WTC11 (cell line): ENCODE data around the gene SORCS2. TPM values are rescaled to one million over a fixed set of nuclear protein-coding genes. Genes with fewer than 3 reads are reported as not detected.

ENCODE experiments used
- ATAC-seq: fragments of 200-7000 bp; cut with Tn5 transposase; 2 replicates; pipeline ENCODE4 v1.10.0; 2021; ENCODE audit warnings: mild to moderate bottlenecking, moderate library complexity
- CTCF ChIA-PET: fragments of 300-600 bp; sonication (Branson Sonifier 250); formaldehyde crosslinking; loops from one replicate; lab custom pipeline; 2021; ENCODE audit warnings: antibody characterized with exemption; lab: Charles Lee
- POLR2A ChIA-PET: fragments of 350-600 bp; sonication (Branson Sonifier 250); formaldehyde crosslinking; loops from one replicate; lab custom pipeline; 2021; ENCODE audit warnings: antibody characterized with exemption; lab: Charles Lee
- DNase-seq: peaks from one replicate; pipeline ENCODE4 v3.0.0; 2021; ENCODE audit warnings: low spot score
- H3K27ac Mint-ChIP-seq: 2 replicates; pipeline ENCODE4 v1.8.0; 2021; ENCODE audit warnings: mixed read lengths
- H3K27me3 Mint-ChIP-seq: 2 replicates; pipeline ENCODE4 v1.8.0; 2021; ENCODE audit warnings: low read depth, mild to moderate bottlenecking, moderate library complexity, mixed read lengths
- H3K36me3 Mint-ChIP-seq: 2 replicates; pipeline ENCODE4 v1.8.0; 2021; ENCODE audit warnings: mixed read lengths
- H3K4me1 Mint-ChIP-seq: 2 replicates; pipeline ENCODE4 v1.8.0; 2022; ENCODE audit warnings: mixed read lengths
- H3K4me3 Mint-ChIP-seq: 2 replicates; pipeline ENCODE4 v1.8.0; 2021; ENCODE audit warnings: mild to moderate bottlenecking, moderate library complexity, mixed read lengths
- H3K9me3 Mint-ChIP-seq: 2 replicates; pipeline ENCODE4 v1.8.0; 2021; ENCODE audit warnings: mixed read lengths
- ATF1 ChIP-seq: sonication (generic); formaldehyde crosslinking; IDR thresholded peaks from 2 replicates; pipeline ENCODE4 v1.8.1; 2023; ENCODE audit warnings: mild to moderate bottlenecking, moderate library complexity, missing genetic modification reagents
- GTF2I ChIP-seq: fragments of 250-450 bp; sonication (Bioruptor Pico); conservative IDR thresholded peaks from 2 replicates; pipeline ENCODE4 v1.4.0; 2021; ENCODE audit warnings: mild to moderate bottlenecking
- IRF2 ChIP-seq: sonication (generic); formaldehyde crosslinking; IDR thresholded peaks from 2 replicates; pipeline ENCODE4 v1.8.0; 2022; ENCODE audit warnings: low read depth, missing genetic modification reagents, borderline replicate concordance
- MXD4 ChIP-seq: fragments of 250-450 bp; sonication (Bioruptor Pico); IDR thresholded peaks from 2 replicates; pipeline ENCODE4 v1.8.0; 2021; ENCODE audit warnings: mild to moderate bottlenecking, moderate library complexity, borderline replicate concordance
- RORB ChIP-seq: fragments of 250-450 bp; sonication (Bioruptor Pico); IDR thresholded peaks from 2 replicates; pipeline ENCODE4 v1.9.0; 2021; ENCODE audit warnings: mild to moderate bottlenecking
- SMAD4 ChIP-seq: sonication (generic); formaldehyde crosslinking; IDR thresholded peaks from 2 replicates; pipeline ENCODE4 v1.8.0; 2022; ENCODE audit warnings: mild to moderate bottlenecking, missing genetic modification reagents
- TCF7 ChIP-seq: sonication (generic); formaldehyde crosslinking; IDR thresholded peaks from 2 replicates; pipeline ENCODE4 v1.8.0; 2022; ENCODE audit warnings: mild to moderate bottlenecking, low read depth, missing genetic modification reagents, moderate library complexity
- ZBTB21 ChIP-seq: sonication (generic); formaldehyde crosslinking; IDR thresholded peaks from 2 replicates; pipeline ENCODE4 v1.8.1; 2023; ENCODE audit warnings: mild to moderate bottlenecking, missing genetic modification reagents, borderline replicate concordance
- ZNF219 ChIP-seq: sonication (generic); formaldehyde crosslinking; IDR thresholded peaks from 2 replicates; pipeline ENCODE4 v1.8.0; 2023; ENCODE audit warnings: missing genetic modification reagents, mild to moderate bottlenecking, borderline replicate concordance
- ZNF671 ChIP-seq: fragments of 250-450 bp; sonication (Bioruptor Pico); IDR thresholded peaks from 2 replicates; pipeline ENCODE4 v1.8.0; 2021; ENCODE audit warnings: mild to moderate bottlenecking
- total RNA-seq: library from RNA; stranded (reverse); gene quantifications from 3 replicates; pipeline ENCODE4 v1.2.3, GENCODE V29; 2021
- TF ChIP-seq, protein P1 (sequence below): sonication (generic); formaldehyde crosslinking; IDR thresholded peaks from 2 replicates; pipeline ENCODE4 v1.8.0; 2022; ENCODE audit warnings: missing genetic modification reagents
- TF ChIP-seq, protein P2 (sequence below): fragments of 250-450 bp; sonication (Bioruptor Pico); IDR thresholded peaks from 2 replicates; pipeline ENCODE4 v1.9.0; 2021; ENCODE audit warnings: moderate library complexity, mild to moderate bottlenecking, inconsistent platforms, borderline replicate concordance
- TF ChIP-seq, protein P3 (sequence below): fragments of 250-450 bp; sonication (Bioruptor Pico); conservative IDR thresholded peaks from 2 replicates; pipeline ENCODE4 v1.9.0; 2021; ENCODE audit warnings: mild to moderate bottlenecking
- TF ChIP-seq, protein P4 (sequence below): fragments of 250-450 bp; sonication (Bioruptor Pico); IDR thresholded peaks from 2 replicates; pipeline ENCODE4 v1.9.0; 2021; ENCODE audit warnings: mild to moderate bottlenecking
- TF ChIP-seq, protein P5 (sequence below): sonication (generic); formaldehyde crosslinking; IDR thresholded peaks from 2 replicates; pipeline ENCODE4 v1.8.1; 2022; ENCODE audit warnings: low read depth, mild to moderate bottlenecking, moderate library complexity, missing genetic modification reagents, borderline replicate concordance
- TF ChIP-seq, protein P6 (sequence below): sonication (generic); formaldehyde crosslinking; conservative IDR thresholded peaks from 2 replicates; pipeline ENCODE4 v1.8.1; 2023; ENCODE audit warnings: mild to moderate bottlenecking, low read depth, missing genetic modification reagents, moderate library complexity
- TF ChIP-seq, protein P7 (sequence below): sonication (generic); formaldehyde crosslinking; IDR thresholded peaks from 2 replicates; pipeline ENCODE4 v1.8.1; 2023; ENCODE audit warnings: mild to moderate bottlenecking, missing genetic modification reagents
- TF ChIP-seq, protein P8 (sequence below): fragments of 250-450 bp; sonication (Bioruptor Pico); IDR thresholded peaks from 2 replicates; pipeline ENCODE4 v1.9.0; 2021; ENCODE audit warnings: mild to moderate bottlenecking, borderline replicate concordance

Gene SORCS2
- total RNA-seq, 1 experiment from 2014 or later = 6.6 TPM

DNA sequence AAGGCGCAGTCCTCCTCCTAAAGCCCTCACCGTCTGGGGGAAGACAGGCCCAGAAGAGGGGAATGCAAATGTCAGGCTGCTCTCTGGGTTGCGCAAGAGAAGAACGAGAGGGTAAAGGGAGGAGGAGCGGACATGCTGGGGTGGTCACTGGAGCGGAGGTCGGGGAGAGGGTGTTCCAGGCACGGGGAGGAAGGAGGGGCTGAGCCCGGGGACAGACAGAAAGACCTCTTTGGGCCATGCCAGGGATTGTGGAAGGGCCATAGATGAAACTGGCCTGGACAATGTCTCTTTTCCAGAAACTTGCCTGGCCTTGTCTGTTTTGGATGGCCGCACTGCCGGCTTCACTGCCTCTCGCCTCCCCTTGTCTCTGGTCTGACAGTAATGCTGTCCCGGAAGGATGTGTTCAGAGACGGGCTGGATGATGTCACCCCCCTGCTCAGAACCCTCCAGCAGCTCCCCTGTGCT is 121.0 kb downstream of the SORCS2 start:
- H3K4me3 Mint-ChIP-seq = no peak overlapping the region
- H3K27me3 Mint-ChIP-seq = no peaks in the 10 kb centered on the region
- DNase-seq (no peak), ATAC-seq (no peak)
- H3K4me1 Mint-ChIP-seq = peaks cover 22% of the 10 kb centered on the region
- H3K36me3 Mint-ChIP-seq = no peaks in the 10 kb centered on the region; the same call in 1 of the 2 replicates
- H3K9me3 Mint-ChIP-seq = peaks cover 10% of the 10 kb centered on the region
- H3K27ac Mint-ChIP-seq = peak overlapping the region; percentile 28
- CTCF ChIA-PET = interaction anchor here (1.7 to 1.9 kb wide), 2 partner anchors 22 to 75 kb away, joined by 4 to 9 read pairs; no protein-coding TSS in a partner anchor
- POLR2A ChIA-PET = no interaction called here
- TF ChIP-seq ATF1 (CRISPR knock-in tag) (no peak), IRF2 (CRISPR knock-in tag) (no peak), ZNF219 (CRISPR knock-in tag) (no peak), SMAD4 (no peak), ZBTB21 (CRISPR knock-in tag) (no peak), MXD4 (no peak), GTF2I (no peak), ZNF671 (no peak), TCF7 (no peak), RORB (CRISPR knock-in tag) (no peak)
- TF ChIP-seq, protein P1, sequence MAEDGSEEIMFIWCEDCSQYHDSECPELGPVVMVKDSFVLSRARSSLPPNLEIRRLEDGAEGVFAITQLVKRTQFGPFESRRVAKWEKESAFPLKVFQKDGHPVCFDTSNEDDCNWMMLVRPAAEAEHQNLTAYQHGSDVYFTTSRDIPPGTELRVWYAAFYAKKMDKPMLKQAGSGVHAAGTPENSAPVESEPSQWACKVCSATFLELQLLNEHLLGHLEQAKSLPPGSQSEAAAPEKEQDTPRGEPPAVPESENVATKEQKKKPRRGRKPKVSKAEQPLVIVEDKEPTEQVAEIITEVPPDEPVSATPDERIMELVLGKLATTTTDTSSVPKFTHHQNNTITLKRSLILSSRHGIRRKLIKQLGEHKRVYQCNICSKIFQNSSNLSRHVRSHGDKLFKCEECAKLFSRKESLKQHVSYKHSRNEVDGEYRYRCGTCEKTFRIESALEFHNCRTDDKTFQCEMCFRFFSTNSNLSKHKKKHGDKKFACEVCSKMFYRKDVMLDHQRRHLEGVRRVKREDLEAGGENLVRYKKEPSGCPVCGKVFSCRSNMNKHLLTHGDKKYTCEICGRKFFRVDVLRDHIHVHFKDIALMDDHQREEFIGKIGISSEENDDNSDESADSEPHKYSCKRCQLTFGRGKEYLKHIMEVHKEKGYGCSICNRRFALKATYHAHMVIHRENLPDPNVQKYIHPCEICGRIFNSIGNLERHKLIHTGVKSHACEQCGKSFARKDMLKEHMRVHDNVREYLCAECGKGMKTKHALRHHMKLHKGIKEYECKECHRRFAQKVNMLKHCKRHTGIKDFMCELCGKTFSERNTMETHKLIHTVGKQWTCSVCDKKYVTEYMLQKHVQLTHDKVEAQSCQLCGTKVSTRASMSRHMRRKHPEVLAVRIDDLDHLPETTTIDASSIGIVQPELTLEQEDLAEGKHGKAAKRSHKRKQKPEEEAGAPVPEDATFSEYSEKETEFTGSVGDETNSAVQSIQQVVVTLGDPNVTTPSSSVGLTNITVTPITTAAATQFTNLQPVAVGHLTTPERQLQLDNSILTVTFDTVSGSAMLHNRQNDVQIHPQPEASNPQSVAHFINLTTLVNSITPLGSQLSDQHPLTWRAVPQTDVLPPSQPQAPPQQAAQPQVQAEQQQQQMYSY = no peak
- TF ChIP-seq, protein P2, sequence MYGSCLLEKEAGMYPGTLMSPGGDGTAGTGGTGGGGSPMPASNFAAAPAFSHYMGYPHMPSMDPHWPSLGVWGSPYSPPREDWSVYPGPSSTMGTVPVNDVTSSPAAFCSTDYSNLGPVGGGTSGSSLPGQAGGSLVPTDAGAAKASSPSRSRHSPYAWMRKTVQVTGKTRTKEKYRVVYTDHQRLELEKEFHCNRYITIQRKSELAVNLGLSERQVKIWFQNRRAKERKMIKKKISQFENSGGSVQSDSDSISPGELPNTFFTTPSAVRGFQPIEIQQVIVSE = no peak
- TF ChIP-seq, protein P3, sequence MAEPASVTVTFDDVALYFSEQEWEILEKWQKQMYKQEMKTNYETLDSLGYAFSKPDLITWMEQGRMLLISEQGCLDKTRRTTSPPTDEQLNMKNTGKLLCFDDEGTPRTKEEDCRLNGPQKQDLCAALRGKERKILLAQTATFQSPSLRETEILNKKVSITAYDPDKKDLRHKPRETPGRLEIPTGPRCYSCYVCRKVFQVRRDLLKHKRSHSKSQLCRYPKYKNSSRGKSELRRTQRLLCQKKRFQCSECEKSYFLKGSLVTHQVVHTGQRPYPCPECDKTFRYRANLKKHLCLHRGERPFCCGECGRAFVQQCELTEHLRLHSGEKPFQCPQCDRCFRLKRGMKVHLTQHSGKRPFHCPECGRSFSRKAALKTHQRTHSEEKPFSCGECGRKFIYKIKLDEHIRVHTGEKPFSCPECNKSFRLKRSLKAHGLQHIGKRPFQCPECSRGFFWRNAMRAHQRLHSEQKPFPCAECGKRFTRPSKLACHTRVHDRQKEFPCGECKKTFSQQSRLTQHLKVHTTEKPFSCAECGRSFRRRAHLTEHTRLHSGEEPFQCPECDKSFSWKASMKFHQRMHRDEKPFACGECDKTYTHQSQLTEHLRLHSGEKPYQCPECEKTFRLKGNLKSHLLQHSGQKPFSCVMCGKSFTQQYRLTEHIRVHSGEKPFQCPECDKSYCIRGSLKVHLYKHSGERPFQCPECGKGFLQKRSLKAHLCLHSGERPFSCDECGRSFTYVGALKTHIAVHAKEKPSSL (CRISPR knock-in tag) = no peak
- TF ChIP-seq, protein P4, sequence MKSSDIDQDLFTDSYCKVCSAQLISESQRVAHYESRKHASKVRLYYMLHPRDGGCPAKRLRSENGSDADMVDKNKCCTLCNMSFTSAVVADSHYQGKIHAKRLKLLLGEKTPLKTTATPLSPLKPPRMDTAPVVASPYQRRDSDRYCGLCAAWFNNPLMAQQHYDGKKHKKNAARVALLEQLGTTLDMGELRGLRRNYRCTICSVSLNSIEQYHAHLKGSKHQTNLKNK = no peak
- TF ChIP-seq, protein P5, sequence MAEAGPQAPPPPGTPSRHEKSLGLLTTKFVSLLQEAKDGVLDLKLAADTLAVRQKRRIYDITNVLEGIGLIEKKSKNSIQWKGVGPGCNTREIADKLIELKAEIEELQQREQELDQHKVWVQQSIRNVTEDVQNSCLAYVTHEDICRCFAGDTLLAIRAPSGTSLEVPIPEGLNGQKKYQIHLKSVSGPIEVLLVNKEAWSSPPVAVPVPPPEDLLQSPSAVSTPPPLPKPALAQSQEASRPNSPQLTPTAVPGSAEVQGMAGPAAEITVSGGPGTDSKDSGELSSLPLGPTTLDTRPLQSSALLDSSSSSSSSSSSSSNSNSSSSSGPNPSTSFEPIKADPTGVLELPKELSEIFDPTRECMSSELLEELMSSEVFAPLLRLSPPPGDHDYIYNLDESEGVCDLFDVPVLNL = no peak
- TF ChIP-seq, protein P6, sequence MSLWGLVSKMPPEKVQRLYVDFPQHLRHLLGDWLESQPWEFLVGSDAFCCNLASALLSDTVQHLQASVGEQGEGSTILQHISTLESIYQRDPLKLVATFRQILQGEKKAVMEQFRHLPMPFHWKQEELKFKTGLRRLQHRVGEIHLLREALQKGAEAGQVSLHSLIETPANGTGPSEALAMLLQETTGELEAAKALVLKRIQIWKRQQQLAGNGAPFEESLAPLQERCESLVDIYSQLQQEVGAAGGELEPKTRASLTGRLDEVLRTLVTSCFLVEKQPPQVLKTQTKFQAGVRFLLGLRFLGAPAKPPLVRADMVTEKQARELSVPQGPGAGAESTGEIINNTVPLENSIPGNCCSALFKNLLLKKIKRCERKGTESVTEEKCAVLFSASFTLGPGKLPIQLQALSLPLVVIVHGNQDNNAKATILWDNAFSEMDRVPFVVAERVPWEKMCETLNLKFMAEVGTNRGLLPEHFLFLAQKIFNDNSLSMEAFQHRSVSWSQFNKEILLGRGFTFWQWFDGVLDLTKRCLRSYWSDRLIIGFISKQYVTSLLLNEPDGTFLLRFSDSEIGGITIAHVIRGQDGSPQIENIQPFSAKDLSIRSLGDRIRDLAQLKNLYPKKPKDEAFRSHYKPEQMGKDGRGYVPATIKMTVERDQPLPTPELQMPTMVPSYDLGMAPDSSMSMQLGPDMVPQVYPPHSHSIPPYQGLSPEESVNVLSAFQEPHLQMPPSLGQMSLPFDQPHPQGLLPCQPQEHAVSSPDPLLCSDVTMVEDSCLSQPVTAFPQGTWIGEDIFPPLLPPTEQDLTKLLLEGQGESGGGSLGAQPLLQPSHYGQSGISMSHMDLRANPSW (CRISPR knock-in tag) = no peak
- TF ChIP-seq, protein P7, sequence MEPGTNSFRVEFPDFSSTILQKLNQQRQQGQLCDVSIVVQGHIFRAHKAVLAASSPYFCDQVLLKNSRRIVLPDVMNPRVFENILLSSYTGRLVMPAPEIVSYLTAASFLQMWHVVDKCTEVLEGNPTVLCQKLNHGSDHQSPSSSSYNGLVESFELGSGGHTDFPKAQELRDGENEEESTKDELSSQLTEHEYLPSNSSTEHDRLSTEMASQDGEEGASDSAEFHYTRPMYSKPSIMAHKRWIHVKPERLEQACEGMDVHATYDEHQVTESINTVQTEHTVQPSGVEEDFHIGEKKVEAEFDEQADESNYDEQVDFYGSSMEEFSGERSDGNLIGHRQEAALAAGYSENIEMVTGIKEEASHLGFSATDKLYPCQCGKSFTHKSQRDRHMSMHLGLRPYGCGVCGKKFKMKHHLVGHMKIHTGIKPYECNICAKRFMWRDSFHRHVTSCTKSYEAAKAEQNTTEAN (CRISPR knock-in tag) = no peak
- TF ChIP-seq, protein P8, sequence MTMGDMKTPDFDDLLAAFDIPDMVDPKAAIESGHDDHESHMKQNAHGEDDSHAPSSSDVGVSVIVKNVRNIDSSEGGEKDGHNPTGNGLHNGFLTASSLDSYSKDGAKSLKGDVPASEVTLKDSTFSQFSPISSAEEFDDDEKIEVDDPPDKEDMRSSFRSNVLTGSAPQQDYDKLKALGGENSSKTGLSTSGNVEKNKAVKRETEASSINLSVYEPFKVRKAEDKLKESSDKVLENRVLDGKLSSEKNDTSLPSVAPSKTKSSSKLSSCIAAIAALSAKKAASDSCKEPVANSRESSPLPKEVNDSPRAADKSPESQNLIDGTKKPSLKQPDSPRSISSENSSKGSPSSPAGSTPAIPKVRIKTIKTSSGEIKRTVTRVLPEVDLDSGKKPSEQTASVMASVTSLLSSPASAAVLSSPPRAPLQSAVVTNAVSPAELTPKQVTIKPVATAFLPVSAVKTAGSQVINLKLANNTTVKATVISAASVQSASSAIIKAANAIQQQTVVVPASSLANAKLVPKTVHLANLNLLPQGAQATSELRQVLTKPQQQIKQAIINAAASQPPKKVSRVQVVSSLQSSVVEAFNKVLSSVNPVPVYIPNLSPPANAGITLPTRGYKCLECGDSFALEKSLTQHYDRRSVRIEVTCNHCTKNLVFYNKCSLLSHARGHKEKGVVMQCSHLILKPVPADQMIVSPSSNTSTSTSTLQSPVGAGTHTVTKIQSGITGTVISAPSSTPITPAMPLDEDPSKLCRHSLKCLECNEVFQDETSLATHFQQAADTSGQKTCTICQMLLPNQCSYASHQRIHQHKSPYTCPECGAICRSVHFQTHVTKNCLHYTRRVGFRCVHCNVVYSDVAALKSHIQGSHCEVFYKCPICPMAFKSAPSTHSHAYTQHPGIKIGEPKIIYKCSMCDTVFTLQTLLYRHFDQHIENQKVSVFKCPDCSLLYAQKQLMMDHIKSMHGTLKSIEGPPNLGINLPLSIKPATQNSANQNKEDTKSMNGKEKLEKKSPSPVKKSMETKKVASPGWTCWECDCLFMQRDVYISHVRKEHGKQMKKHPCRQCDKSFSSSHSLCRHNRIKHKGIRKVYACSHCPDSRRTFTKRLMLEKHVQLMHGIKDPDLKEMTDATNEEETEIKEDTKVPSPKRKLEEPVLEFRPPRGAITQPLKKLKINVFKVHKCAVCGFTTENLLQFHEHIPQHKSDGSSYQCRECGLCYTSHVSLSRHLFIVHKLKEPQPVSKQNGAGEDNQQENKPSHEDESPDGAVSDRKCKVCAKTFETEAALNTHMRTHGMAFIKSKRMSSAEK (CRISPR knock-in tag) = no peak
